Epithelial cell of esophagus (primary cell): ENCODE measurements around the gene POLR2L.

Experiments used
- DNase-seq: peaks from one replicate; pipeline ENCODE4 v3.0.0; 2010; ENCODE audit warnings: low read depth
- H3K4me3 ChIP-seq: 2 replicates; pipeline ENCODE4 v1.5.1; 2011; ENCODE audit warnings: mild to moderate bottlenecking, low read length, control low read depth
- CTCF ChIP-seq: IDR thresholded peaks from 2 replicates; pipeline ENCODE4 v1.5.1; 2011; ENCODE audit warnings: low read depth, mild to moderate bottlenecking, low read length, control low read depth, inconsistent platforms; ENCODE audit not compliant: insufficient read depth; ENCODE audit errors: missing control alignments

POLR2L gene

GRCh38 chr11:796565-797295, 45.6 kb downstream of the POLR2L start:
- TF ChIP-seq CTCF, result no peak
- no peak for DNase-seq
- peak overlapping the region; percentile 80 for H3K4me3 ChIP-seq

- TF ChIP-seq CTCF, result no peak
- H3K4me3 ChIP-seq, result peak overlapping the region; percentile 80
- DNase-seq, result peak; percentile 77
These were observed 46.4 kb downstream of the POLR2L start for GRCh38 chr11:795634-796564.

GRCh38 chr11:794766-795633, 47.3 kb downstream of the POLR2L start:
- H3K4me3 ChIP-seq, result peak overlapping the region; percentile 80

GRCh38 chr11:794013-794765, 48.1 kb downstream of the POLR2L start:
- TF ChIP-seq CTCF, result no peak
- no peak overlapping the region for H3K4me3 ChIP-seq

More at GRCh38 chr11:794766-795633, 47.3 kb downstream of the POLR2L start:
- DNase-seq, result no peak
- no peak for TF ChIP-seq CTCF

GRCh38 chr11:793556-793955, 48.8 kb downstream of the POLR2L start:
- no peak for TF ChIP-seq CTCF
- H3K4me3 ChIP-seq, result no peak overlapping the region
- no peak for DNase-seq

More at GRCh38 chr11:794013-794765, 48.1 kb downstream of the POLR2L start:
- no peak for DNase-seq

- H3K4me3 ChIP-seq, result no peak overlapping the region
- no peak for TF ChIP-seq CTCF
- DNase-seq, result no peak
These were observed 49.5 kb downstream of the POLR2L start for GRCh38 chr11:792873-793272.
